Inferior parietal cortex (tissue), 1 donor: ENCODE results near the gene SLC43A2.
"Not testable (repeated sequence)": the region's sequence is repeated elsewhere in the genome, so short reads cannot be mapped to it uniquely, and the experiment has no call there.

ENCODE experiments used
- DNase-seq: peaks from one replicate; pipeline ENCODE4 v3.0.0-alpha.2; 2016; ENCODE audit errors: extremely low spot score

Gene SLC43A2

GRCh38 chr17:1627982-1628855, at the start of gene SLC43A2:
TSS of gene SLC43A2 (minus strand) at chr17:1628834. CDS start at chr17:1627874, 960 bp downstream.
- DNase-seq: peak; percentile 84

DNA sequence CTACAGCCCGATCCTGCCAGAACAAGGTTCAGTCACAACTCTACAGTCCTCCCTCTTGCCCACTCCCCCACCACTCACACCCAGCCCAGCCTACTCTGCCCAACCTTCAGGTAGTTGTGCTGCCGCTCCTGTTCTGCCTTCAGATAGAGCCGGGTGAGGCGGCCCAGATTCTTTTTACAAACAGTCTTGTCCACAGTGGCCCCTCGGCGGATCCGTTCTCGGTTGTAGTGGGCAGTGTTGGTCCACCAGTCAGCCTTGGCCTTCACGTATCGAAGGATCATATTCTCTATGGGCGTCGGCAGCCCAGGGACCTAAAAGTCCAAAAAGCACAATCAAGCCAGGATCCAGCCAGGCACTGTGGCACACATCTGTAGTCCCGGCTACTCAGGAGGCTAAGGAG, 47.8 kb upstream of the SLC43A2 start:
- no peak for DNase-seq

GRCh38 chr17:1673041-1673785, 44.6 kb upstream of the SLC43A2 start:
- DNase-seq: no peak

DNA sequence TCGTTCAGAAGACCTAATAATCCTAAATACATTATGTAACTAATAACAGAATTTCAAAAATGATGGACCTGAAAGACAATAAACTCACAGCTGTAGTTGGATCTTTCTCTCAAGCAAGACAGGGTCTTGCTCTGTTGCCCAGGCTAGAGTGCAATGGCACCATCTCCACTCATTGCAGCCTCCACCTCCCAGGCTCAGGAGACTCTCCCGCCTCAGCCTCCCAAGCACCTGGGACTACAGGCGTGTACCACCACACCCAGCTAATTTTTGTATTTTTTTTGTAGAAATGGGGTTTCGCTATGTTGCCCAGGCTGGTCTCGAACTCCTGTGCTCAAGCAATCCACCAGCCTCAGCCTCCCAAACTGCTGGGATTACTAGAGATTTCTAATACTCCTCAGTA, 35.3 kb upstream of the SLC43A2 start:
- DNase-seq: not testable (repeated sequence)

GRCh38 chr17:1661045-1661444, 32.4 kb upstream of the SLC43A2 start:
- DNase-seq: no peak

DNA sequence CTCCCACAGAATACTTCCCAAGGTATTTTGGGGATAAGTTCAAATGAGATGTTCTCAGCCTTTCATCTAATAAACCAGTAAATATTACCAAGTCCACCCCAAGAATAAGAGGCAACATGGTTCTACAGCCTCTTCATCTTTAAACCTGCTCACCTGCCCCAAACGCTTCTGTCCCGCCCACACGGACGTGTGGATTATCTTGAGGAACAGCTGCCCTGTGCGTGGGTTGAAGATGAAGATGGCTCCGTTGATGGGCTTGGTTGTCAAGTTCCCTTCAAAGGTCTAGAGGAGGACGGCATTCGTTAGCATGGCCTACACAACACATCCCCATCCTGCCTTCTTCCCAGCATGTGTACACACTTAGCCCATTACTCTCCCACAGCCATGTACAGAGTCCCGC, 29.5 kb upstream of the SLC43A2 start:
- no peak for DNase-seq

DNA sequence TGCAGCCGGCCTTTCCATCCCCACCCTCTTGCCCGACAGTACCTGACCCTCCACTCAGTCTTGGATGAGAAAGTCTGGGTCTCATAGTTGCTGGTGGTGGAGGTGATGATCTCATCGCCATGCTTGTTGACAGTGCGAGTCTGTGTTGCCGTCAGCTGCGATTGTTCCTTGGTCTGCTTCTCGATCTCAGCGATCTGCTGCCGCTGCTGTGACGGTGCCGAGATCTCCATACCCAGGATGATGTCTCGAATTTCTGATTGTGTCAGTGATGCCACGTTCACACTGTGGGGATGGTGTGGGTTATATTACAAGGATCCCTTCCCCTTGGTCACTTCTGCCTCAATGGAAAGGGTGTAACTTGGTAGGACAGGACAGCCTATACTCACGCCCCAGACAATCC, 25.1 kb upstream of the SLC43A2 start:
- DNase-seq: no peak

DNA sequence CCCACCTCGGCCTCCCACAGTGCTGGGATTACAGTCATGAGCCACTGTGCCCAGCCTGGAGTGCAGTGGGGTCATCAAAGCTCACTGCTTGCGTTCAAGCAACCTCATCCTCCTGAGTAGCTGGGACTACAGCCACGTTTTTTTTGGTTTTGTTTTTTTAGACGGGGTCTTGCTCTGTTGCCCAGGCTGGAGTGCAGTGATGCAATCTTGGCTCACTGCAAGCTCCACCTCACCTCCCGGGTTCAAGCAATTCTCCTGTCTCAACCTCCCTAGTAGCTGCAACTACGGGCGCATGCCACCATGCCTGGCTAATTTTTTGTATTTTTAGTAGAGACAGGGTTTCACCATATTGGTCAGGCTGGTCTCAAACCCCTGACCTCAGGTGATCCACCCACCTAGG, 24.2 kb upstream of the SLC43A2 start:
- not testable (repeated sequence) for DNase-seq

GRCh38 chr17:1651559-1651844, 22.9 kb upstream of the SLC43A2 start:
- DNase-seq: no peak

- DNase-seq: no peak
These were observed 22.3 kb upstream of the SLC43A2 start for GRCh38 chr17:1650731-1651558.

- DNase-seq: no peak
These were observed 21.3 kb upstream of the SLC43A2 start, which contains the start of gene RILP for GRCh38 chr17:1649844-1650501. TSS of gene RILP (minus strand) at chr17:1649866. CDS start at chr17:1649804, 62 bp downstream.

DNA sequence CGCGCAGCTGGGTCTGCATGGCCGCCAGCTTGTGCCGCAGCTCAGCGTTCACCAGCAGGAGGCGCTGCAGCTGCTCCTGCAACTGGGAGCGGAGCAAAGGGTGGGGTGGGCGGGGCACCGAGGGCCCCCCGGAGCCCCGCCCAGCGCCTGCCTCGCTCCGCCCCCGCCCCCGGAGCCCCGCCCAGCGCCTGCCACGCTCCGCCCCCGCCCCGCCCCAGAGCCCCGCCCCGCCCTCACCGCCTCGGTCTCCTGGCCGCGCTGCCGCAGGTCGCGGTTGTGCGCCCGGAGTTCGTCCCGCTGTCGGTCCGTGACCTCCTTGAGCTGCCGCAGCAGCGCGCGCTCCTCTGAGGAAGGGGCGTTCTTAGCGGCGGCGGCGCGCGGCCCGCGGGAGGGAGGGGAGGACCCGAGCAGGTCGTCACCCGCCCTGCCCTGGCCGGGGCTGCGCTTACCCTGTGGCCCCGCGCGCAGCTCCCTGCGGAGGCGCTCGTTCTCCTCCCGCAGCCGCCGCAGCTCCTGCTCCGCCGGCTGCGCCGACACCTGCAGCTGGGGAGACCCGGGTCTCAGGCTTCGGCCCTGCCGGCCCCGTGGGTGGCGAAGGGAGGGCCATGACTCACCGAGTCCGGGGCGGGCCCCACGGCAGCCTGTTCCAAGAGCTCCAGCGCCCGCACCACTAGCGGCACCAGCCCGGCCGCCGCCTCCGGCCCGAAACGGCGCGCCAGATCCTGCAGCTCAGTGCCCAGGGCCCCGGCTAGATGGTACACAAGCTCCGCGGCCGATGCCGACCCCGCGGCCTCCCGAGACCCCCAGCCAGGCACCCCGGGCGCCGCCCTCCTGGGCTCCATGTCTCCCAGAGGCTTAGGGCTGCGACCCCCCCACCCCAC, 20.6 kb upstream of the SLC43A2 start:
- DNase-seq: peak; percentile 94

DNA sequence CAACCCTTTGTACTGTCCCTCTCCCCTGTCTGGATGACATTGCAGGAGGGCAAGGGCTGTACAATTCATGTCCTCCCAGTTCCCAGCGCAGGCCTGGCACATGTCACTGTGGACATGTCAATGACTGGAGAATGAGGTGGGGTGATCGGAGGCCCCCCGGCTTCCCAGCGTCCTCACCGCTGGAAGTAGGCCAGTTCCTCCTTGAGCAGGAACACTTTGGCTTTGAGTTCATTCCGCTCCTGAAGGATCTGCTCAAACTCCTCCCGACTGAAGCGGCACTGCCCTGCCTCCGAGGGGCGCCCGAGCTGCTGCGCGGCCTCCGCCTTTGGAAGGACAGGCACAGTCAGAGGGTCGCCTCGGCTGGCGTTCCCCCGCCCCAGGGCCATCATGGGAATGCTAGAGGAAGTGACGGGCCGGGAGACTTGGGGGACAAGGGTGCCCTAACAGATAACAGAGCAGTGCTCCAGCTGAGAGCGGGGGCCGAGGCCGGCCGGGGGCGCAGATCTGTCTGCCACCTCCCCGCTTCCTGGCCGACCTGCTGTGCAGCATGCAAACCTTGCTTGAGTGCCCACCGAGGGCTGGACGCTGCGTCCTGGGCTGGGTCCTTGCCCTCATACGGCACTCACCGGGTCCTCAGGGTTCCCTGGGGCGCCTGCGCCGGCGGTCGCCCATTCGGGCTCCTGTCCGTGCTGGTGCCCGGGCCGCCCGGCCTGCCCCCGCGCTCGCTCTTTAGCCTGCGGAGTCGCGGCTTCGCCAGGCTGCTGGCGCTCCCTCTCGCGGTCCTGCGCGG, 19.7 kb upstream of the SLC43A2 start:
- DNase-seq: no peak

DNA sequence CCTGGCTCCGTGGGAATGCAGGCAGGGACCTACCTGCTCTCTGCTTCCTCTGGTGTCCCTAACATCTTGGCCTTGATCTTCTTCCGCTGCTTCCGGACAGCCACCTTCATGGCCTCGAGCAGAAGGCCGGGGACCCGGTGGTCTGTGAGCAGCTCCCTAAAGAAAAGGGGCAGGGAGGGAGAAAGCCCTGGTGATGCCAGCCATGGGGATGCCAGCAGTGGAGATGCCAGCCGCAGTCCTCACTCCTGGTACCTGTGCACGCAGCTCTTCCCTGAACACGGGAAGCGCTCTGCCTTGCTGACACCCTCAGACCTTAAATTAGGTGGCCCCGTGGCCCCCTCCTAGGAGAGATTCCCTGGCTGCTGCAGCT, 19.2 kb upstream of the SLC43A2 start:
- DNase-seq: no peak

- no peak for DNase-seq
These were observed 17.7 kb upstream of the SLC43A2 start for GRCh38 chr17:1646199-1646875.

DNA sequence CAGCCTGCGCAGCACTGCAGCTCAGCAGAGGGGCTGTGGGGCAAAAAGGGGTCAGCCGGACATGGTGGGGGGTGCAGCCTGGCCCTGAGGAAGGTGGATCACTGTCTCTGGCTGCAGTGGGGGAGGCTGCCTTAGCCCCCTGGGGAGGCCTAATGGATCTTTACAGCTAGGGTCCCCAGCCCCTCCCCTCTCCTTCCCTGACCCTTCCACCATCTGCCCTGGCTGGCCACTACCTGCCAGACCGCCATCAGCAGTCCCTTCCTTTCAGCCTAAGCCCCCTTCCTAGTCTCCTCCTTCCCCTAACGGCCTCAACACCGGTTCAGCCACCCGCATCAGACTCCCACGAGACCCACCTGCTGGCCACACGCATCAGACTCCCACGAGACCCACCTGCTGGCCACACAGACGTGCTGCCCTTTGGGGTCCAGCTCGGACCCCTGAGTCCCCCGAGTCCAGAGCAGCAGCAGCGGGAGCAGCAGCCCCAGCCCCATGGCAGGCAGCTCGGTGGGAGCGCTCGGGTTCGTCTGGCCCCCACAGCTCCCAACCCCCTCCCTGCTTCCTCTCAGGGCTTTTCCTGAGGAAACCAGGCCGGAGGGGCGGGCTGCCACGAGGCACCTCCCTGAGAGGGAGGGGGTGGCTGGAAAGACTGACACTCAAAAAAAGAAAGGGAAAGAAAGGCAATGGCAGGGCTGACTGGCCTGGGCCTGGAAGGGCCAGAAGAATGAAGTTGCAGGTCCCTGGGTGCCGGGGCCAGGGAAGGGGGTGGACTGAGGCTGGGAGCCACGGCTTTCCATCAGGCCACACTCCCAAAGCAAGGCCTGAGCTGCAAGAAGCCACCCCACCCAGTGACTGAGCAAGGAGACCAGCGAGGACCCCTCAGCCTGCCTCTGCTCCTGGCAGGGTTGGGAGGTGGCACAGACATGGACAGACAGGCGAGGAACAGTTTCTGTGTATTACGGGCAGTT, 16.9 kb upstream of the SLC43A2 start, which contains the start of gene SCARF1:
SCARF1 (minus strand) TSS at position 526 of the 965 bp plus-strand sequence; CDS start at position 491, 35 bp downstream.
- DNase-seq: no peak

GRCh38 chr17:1644493-1645206, 16.0 kb upstream of the SLC43A2 start:
- no peak for DNase-seq
